GM18870 (cell line): ENCODE results near the gene ALDH3B2.
"Not testable (repeated sequence)": the region's sequence is repeated elsewhere in the genome, so short reads cannot be mapped to it uniquely, and the experiment has no call there.

ENCODE experiments used
- ATAC-seq: cut with Tn5 transposase; IDR thresholded peaks from one replicate; pipeline ENCODE4 v1.9.1; 2021; ENCODE audit warnings: moderate library complexity; ENCODE audit not compliant: unreplicated experiment

ALDH3B2 gene, protein sequence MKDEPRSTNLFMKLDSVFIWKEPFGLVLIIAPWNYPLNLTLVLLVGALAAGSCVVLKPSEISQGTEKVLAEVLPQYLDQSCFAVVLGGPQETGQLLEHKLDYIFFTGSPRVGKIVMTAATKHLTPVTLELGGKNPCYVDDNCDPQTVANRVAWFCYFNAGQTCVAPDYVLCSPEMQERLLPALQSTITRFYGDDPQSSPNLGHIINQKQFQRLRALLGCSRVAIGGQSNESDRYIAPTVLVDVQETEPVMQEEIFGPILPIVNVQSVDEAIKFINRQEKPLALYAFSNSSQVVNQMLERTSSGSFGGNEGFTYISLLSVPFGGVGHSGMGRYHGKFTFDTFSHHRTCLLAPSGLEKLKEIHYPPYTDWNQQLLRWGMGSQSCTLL

GRCh38 chr11:67674442-67674871 lies at the start of gene ALDH3B2:
TSS of gene ALDH3B2 (minus strand) at chr11:67674623. CDS start at chr11:67666935, 7,688 bp downstream.
- ATAC-seq = no peak

- not testable (repeated sequence) for ATAC-seq
These were observed 48.6 kb upstream of the ALDH3B2 start for GRCh38 chr11:67723036-67723435.

DNA sequence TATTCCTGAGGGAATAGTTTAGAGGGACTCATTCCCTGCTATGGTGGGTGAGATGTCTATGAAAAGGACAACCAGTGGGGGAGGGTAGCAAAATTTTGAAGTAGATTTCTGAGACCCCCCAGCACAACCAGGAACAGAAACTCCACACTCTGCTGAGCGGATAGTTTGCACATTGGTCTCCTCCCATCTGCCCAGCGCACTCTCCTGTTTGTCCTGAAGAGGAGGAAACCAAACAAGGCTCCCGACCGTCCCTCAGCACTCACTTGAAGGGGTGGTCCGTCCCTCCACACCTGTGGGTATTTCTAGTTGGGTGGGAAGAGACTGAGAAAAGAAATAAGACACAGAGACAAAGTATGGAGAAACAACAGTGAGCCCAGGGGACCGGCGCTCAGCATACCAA lies 41.8 kb upstream of the ALDH3B2 start:
- not testable (repeated sequence) for ATAC-seq

DNA sequence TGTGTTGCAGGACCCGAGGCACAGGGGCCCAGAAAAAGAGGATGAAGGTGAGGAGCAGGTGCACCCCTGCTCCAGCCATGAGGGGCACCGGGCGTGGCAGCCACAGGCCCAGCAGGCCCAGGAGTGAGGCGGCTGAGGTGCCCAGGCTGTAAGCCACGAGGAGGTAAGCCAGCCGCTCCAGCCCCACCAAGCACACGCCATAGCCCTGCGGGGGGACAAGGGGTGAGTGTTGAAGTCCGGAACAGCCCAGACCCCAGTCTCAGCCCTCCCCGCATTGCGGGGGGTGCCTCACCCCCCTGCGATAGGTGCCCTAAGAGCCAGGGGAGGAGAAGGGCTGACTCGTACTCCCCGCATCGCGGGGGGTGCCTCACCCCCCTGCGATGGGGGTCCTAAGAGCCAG lies 41.4 kb upstream of the ALDH3B2 start:
- not testable (repeated sequence) for ATAC-seq

DNA sequence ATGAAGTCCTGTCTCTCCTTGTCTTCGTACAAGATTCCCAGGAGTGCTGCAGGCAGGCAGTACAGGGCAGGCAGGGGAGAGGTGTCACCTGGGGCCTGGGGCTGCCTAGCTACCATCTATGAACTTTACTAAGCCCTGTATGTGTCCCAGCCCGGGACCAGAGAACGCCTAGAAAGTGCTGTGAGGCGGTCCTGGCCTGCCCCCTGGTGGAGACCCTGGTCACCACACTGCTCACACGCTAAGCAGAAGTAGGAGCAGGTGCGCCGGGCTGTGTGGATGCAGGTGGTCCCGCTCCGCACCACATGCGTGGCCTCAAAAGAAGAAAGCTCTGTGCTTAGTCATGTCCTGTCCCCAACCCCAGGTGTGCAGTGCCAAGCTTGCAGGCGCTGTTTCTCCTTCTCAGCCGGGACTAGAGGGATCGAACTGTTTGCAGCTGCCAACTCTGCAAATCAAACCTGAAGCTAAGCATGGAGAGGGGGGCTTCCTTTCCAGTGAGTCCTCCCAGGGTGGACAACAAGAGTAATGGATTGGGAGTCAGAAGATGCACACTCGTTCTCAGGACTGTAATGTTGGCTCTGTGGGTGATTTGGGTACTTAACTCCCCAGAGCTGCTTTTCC lies 39.6 kb upstream of the ALDH3B2 start:
- not testable (repeated sequence) for ATAC-seq

DNA sequence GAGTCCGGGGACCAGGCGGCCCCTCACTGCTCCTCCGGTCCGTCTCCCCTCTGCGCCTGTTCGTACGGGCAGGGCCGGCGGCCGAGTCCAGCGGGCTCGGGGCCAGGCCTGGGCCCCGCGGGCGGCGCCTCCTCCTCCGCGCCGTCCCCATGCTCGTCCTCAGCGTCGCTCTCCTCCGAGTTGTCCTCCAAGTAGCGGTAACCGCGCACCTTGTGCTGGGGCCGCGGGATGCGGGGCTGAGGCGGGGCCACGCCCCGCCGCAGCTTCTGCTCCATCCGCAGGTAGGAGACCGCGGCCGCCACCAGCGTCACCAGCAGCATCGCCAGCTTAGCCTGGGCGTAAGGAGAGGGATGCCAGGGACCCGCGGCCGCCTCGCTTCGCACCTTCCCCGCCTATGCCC lies 37.3 kb upstream of the ALDH3B2 start:
- ATAC-seq = not testable (repeated sequence)

GRCh38 chr11:67711212-67711611 lies 36.8 kb upstream of the ALDH3B2 start:
- not testable (repeated sequence) for ATAC-seq

DNA sequence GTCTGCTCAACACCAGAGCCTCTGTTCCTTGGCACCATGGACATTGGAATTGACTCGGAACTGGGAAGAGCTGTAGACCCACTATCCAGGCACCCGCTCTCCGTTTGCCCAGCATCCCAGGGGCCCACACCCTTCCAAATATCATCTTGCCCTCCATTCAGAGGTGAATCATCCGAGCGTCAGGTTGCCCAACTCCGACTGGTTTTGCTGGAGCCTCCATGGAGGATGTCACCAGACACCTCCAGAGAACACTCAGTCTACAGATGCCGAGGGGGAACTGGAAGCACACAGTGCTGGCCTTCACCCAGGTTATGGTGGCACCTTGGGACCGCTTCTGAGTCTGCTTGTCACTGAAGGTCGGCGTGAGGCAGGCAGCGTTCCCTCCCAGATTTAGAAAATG lies 35.4 kb upstream of the ALDH3B2 start:
- ATAC-seq = not testable (repeated sequence)

- no peak for ATAC-seq
These were observed 30.8 kb upstream of the ALDH3B2 start for GRCh38 chr11:67705264-67705663.

DNA sequence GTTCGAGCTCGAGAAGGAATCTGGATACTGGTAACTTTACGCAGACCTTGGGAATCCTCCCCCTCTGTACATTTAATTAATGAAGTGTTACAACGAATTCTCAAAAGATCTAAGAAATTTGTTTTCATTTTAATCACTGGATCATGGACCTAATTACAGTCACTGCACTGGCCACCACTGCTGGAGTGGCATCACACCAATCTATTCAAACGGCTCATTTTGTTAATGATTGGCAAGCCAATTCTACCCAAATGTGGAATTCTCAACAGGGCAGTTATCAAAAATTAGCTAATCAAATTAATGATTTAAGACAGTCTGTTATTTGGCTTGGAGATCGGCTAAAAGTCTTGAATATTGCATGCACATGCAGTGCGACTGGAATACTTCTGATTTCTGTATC lies 30.1 kb upstream of the ALDH3B2 start:
- ATAC-seq = no peak

DNA sequence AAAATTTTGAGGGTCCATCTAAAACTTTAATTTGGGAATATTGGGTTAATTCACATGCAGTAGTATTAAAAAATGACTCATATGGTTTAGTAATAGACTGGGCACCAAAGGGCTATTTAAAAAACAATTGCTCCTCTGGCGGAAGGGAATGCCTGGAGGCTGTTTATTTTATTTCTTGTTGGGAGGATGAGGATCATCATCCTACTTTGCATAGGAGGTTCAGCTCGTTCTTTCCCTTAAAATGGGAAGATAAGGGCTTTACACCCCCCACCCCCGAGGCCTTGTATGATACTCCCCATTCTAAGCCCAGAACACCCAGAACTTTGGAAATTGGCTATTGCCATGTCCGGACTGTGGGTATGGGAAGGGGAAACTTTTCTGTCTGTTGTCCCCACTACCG lies 29.3 kb upstream of the ALDH3B2 start:
- ATAC-seq = not testable (repeated sequence)

DNA sequence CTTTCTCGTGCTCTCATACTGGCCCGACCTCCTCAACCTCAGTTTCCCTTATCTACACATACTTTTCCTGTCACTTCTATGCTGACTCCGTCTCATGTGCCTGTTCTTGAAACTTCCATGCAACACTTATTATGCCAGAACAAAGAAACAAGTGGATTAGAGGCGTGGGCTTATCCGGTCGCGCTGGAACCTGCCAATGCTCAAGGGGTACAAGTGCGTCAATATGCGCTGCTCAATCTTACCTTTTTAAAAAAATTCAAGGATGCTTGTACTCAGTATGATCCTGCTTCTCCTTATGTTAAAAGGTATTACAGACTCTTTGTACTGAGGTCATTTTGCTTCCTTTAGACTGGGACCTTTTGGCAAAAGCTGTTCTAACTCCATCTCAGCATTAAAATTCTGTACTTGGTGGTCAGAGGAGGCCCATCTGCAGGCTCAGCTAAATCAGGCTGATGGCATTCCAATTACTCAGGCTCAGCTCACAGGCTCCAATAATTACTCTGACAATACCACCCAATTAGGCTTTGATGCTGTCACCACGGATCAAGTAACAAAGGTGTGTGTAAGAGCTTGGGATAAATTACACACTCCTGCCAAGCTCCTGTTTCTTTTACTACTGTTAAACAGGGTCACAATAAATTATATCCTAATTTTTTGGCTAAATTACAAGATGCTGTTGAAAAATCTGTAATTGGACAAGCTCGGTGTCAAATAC lies 26.3 kb upstream of the ALDH3B2 start:
- ATAC-seq = no peak

DNA sequence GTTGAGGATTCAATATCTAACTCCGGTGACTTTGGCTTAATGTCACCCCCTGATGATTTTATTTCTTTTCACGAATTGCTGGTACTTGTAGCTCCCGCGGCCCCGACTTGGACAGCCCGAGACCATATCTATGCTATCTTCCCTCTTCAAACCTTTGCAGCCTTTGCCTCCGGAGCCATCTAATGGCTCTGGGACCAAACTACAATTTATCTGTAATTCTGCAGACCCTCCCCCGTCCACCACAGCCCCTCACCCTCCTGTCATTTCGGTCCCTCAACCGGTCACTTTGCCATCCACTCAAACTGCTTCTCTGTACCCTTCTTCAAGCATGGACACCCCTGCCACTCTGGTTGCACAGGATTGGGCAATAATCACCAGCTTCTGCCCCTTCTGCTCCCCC lies 25.7 kb upstream of the ALDH3B2 start:
- no peak for ATAC-seq

DNA sequence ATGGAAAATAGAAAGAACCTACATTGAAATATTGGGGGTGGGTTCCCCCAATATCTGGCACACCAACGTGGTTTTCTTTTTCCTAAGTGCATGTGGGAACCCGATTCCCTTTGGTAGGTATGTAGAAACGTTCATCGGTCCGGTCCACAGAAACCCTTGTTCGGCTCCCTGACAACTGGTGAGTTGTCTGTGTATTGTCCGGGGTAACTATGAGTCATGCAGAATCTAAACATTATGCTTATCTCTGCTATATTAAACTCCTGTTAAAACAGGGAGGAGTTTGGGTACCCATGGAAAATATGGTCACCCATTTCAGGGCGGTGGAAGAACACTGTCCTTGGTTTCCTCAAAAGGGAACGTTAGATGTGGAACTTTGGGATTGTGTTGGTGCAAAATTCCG lies 25.1 kb upstream of the ALDH3B2 start:
- ATAC-seq = no peak

GRCh38 chr11:67698247-67698646 lies 23.8 kb upstream of the ALDH3B2 start:
- no peak for ATAC-seq

GRCh38 chr11:67697846-67698245 lies 23.4 kb upstream of the ALDH3B2 start:
- ATAC-seq = no peak

DNA sequence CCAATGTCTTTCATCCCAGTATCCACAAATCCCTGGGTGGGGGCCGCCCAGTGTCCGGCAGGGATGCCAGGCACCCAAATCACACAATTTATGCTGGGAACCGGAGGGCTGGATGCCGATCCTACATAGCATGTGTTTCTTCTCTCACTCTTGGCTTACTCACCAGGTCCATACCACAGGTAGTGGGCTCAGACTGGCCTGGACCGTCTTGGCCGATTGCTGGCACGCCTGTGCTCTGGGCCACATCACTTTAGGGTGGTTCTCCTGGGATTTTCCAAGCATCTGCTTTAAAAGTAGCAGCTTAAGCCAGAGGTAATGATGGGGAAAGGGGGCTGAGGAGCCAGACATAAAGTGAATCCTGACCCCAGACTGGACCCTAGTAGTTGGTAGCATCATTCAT lies 22.6 kb upstream of the ALDH3B2 start:
- ATAC-seq = no peak

GRCh38 chr11:67695606-67696005 lies 21.2 kb upstream of the ALDH3B2 start:
- no peak for ATAC-seq

DNA sequence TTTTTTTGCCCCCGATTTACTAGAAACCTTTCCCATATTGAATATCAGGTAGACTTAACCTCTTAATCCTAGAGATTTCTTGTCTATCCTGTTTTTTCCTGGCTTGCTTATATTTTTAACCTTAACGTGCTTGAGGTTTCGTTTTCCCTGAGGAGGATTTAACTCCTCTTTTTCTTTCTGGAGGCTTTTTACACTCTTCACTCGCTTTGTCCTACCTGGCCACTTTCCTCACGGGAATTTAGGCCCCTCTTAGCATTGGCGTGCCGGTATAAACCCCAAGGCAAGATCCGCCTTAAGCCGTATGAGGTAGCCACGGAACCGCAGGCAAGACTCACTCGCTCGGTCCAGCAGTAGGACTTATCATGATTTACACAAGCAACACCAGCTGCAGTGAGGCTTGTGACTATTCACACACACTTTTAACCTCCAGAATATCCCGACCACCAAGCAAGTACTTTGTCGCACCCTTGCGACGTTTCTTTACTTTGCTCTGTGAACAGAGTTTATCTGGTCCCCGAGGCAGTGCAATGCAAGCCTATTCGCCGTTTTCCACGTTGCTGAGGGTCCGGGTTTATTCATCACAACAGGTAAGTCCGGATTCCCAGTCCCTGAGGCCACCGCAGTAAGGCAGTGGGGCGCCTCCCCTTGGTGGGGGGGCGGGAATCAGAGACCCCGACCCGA lies 20.6 kb upstream of the ALDH3B2 start:
- ATAC-seq = no peak

DNA sequence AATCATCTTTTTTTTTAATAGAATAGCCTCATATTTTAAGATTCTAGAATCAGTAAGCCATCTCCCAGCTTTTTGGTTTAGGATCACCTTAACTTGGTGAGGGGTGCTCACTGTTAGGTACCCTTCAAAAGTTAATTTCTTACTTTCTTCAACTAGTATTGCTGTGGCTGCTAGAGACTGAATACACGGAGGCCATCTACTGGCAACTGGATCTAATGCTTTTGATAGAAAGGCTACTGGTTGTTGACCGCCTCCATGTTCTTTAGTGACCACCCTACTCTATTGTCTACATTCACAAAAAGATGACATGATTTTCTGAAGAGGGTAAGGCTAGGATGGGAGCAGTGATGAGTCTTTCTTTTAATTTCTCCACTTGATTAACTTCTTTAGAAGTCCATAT lies 16.7 kb upstream of the ALDH3B2 start:
- ATAC-seq = no peak

DNA sequence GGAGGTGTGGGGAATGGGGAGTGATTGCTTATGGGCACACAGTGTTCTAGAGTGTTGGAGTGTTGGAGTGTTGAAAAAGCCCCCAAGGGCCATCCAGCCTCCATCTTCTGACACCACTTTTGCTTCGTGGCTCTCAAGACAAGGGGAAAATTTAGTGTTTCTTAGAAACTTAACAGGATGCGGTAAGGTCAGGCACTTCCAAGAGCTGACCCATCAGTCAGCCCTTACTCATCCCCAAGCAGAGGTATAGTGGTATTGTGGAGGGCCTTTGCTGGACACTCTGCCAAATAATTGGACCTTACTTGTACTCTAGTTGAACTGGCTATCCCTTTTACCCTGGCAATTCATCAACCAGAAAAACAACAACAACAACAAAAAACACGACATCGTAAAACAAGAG lies 14.8 kb upstream of the ALDH3B2 start:
- ATAC-seq = no peak
